GM23338 (cell line): ENCODE data around the gene ADAM10.

ENCODE experiments used
- CTCF ChIP-seq, 2 experiments: fragments of 200-600 bp in 1 of 2; sonication (generic) in 1 of 2; conservative IDR thresholded peaks; 2 replicates each; pipeline versions ENCODE4 v1.5.1 to v1.6.1; 2016 to 2017; ENCODE audit warnings: antibody characterized with exemption in 2 of 2, low read depth in 2 of 2, mild to moderate bottlenecking in 2 of 2, moderate library complexity in 1 of 2
- EZH2 ChIP-seq: fragments of 200-600 bp; sonication (generic); IDR thresholded peaks from one replicate; pipeline ENCODE4 v1.8.0; 2017; ENCODE audit warnings: antibody characterized with exemption, mild to moderate bottlenecking, low read depth; ENCODE audit not compliant: unreplicated experiment
- EZH2phosphoT487 ChIP-seq: fragments of 200-600 bp; sonication (generic); IDR thresholded peaks from one replicate; pipeline ENCODE4 v1.8.1; 2018; ENCODE audit warnings: antibody characterized with exemption; ENCODE audit not compliant: unreplicated experiment
- POLR2AphosphoS5 ChIP-seq: IDR thresholded peaks from 2 replicates; pipeline ENCODE4 v1.6.1; 2016; ENCODE audit warnings: antibody characterized with exemption, low read depth
- TF ChIP-seq, protein P1 (sequence below): IDR thresholded peaks from one replicate; pipeline ENCODE4 v1.6.1; 2018; ENCODE audit warnings: antibody characterized with exemption; ENCODE audit not compliant: unreplicated experiment

- no peak for TF ChIP-seq CTCF (conservative IDR thresholded peaks at IDR 0.05; ENCODE audit: low read depth in 2 of 2)
- no peak for TF ChIP-seq EZH2
- TF ChIP-seq, protein P1, sequence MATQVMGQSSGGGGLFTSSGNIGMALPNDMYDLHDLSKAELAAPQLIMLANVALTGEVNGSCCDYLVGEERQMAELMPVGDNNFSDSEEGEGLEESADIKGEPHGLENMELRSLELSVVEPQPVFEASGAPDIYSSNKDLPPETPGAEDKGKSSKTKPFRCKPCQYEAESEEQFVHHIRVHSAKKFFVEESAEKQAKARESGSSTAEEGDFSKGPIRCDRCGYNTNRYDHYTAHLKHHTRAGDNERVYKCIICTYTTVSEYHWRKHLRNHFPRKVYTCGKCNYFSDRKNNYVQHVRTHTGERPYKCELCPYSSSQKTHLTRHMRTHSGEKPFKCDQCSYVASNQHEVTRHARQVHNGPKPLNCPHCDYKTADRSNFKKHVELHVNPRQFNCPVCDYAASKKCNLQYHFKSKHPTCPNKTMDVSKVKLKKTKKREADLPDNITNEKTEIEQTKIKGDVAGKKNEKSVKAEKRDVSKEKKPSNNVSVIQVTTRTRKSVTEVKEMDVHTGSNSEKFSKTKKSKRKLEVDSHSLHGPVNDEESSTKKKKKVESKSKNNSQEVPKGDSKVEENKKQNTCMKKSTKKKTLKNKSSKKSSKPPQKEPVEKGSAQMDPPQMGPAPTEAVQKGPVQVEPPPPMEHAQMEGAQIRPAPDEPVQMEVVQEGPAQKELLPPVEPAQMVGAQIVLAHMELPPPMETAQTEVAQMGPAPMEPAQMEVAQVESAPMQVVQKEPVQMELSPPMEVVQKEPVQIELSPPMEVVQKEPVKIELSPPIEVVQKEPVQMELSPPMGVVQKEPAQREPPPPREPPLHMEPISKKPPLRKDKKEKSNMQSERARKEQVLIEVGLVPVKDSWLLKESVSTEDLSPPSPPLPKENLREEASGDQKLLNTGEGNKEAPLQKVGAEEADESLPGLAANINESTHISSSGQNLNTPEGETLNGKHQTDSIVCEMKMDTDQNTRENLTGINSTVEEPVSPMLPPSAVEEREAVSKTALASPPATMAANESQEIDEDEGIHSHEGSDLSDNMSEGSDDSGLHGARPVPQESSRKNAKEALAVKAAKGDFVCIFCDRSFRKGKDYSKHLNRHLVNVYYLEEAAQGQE: no peak
- no peak for TF ChIP-seq EZH2phosphoT487
- no peak for TF ChIP-seq POLR2AphosphoS5
Observed at GRCh38 chr15:58626378-58626777, 123.1 kb downstream of the ADAM10 start.
